ENCODE measurements around the gene GOLGB1. TPM values are rescaled to one million over a fixed set of nuclear protein-coding genes. Genes with fewer than 3 reads are reported as not detected.
"Not testable (repeated sequence)": the region's sequence is repeated elsewhere in the genome, so short reads cannot be mapped to it uniquely, and the experiment has no call there.

Gene GOLGB1
- total RNA-seq, 2 experiments from 2014 or later, result 19.0 to 19.5 TPM

DNA sequence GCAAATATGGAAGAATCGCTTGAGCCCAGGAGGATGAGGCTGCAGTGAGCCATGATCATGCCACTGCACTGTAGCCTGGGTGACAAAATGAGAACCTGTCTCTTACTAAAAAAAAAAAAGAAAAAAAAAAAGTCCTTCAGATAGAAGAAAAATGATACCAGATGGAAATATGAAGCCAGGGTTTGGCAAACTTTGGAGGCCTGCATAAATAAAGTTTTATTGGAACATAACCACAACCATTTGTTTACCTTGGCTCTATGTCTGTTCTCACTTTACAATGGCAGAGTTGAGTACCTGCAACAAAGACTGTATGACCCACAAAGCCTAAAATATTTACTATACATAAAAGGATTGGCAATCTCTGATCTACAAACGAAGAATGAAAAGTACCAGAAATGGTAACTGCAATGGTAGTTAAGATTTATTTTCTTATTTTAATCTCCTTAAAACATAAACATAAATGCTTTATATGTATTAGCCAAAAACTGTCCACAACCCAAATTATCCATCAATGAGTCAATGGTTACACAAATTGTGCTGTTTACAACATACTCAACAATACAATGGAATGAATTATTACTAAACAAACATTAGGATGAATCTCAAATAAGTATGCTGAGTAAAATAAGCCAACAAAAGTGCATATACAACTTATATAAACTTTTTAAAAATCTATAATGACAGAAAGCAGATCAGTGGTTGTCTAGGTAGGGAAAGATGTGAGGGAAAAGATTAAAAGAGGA is 41.8 kb downstream of the GOLGB1 start:
- H3K27me3 Mint-ChIP-seq, result no peaks in the 10 kb centered on the region
- H3K9me3 Mint-ChIP-seq (ENCODE audit: low read depth), result no peaks in the 10 kb centered on the region
- peaks cover 37% of the 10 kb centered on the region for H3K36me3 Mint-ChIP-seq (ENCODE audit: low read depth)
- peaks cover 2% of the 10 kb centered on the region for H3K4me1 Mint-ChIP-seq
- no peak overlapping the region for H3K27ac Mint-ChIP-seq
- POLR2A ChIA-PET, result no interaction called here
- intact Hi-C loops (cut with DNase I, micrococcal nuclease), result no loop called here
- CTCF ChIA-PET, result no interaction called here
- DNase-seq, result no peak
- H3K4me3 Mint-ChIP-seq, result no peak overlapping the region
- ATAC-seq, result no peak

DNA sequence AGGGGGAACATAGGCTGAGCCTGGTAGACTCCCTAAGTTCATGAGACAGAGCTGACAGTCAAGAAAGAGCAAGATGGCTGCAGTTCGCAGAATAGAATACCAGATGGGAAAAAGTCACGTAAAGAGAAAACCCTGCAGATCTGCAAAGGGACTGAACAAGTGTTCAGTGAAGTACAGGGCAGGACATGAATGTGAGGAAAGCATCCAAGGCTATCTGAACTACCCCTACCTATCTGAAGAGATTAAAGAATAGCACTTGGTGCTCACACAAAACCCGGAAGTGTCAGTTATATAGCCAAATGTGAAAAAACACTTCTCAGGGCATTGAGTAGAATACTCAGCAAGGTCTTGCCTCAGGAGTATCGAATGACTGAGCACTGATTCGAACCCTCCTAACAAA is 44.0 kb downstream of the GOLGB1 start:
- H3K4me3 Mint-ChIP-seq, result no peak overlapping the region
- H3K9me3 Mint-ChIP-seq (ENCODE audit: low read depth), result no peaks in the 10 kb centered on the region
- POLR2A ChIA-PET, result no interaction called here
- no peaks in the 10 kb centered on the region for H3K27me3 Mint-ChIP-seq
- ATAC-seq (no peak), DNase-seq (no peak)
- intact Hi-C loops (cut with DNase I, micrococcal nuclease), result no loop called here
- peaks cover 32% of the 10 kb centered on the region for H3K36me3 Mint-ChIP-seq (ENCODE audit: low read depth)
- CTCF ChIA-PET, result interaction anchor here (0.6 to 0.7 kb wide), 3 partner anchors 9 to 206 kb away, joined by 3 to 6 read pairs (median 3); no protein-coding TSS in a partner anchor
- H3K27ac Mint-ChIP-seq, result no peak overlapping the region
- peaks cover 2% of the 10 kb centered on the region for H3K4me1 Mint-ChIP-seq

DNA sequence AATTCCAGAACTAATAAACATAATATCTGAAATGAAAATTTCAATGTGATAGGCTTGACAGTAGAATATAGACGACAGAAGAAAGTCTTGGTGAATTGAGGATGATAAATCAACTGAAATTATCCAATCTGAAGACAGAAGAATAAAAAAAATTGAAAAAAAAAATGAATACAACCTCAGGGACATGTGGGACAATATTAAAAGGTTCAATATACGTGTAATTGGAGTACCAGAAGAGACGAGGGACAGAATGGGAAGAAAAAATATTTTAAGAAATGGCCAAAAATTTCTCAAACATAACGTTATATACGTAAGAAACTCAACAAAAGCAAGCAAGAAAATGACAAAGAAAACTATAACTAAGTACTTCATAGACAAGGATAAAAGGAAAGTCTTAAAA is 45.6 kb downstream of the GOLGB1 start:
- Mint-ChIP-seq H3K4me3 (no peak overlapping the region), H3K4me1 (no peaks in the 10 kb centered on the region), H3K9me3 (ENCODE audit: low read depth) (no peaks in the 10 kb centered on the region), H3K27ac (no peak overlapping the region), H3K27me3 (no peaks in the 10 kb centered on the region), H3K36me3 (ENCODE audit: low read depth) (peaks cover 27% of the 10 kb centered on the region)
- intact Hi-C loops (cut with DNase I, micrococcal nuclease), result no loop called here
- ATAC-seq, result no peak
- CTCF ChIA-PET, result interaction anchor here (0.6 to 1.4 kb wide), 3 partner anchors 13 to 1696 kb away, joined by 3 read pairs; no protein-coding TSS in a partner anchor
- POLR2A ChIA-PET, result no interaction called here
- no peak for DNase-seq

DNA sequence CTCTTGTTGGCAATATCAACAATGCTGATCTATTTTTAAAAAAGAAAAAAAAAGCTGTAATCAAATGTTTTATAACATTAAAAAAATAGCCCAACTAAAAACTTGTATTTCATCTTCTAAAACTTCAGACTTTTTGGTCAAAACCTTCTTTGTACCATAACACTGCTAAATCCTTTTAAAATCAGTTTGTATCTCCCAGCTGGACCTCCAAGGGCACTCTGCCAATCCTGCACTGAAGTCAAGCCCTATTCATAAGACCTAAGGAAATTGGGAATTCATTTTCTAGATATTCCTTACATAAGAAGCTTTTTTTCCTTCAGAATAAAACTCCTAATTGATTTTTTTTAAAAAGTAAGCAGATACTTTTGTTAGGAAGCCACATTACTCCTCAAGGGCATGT is 50.6 kb downstream of the GOLGB1 start:
- H3K27me3 Mint-ChIP-seq, result no peaks in the 10 kb centered on the region
- no peak overlapping the region for H3K4me3 Mint-ChIP-seq
- POLR2A ChIA-PET, result no interaction called here
- H3K36me3 Mint-ChIP-seq (ENCODE audit: low read depth), result peaks cover 16% of the 10 kb centered on the region
- intact Hi-C loops (cut with DNase I, micrococcal nuclease), result no loop called here
- H3K27ac Mint-ChIP-seq, result no peak overlapping the region
- CTCF ChIA-PET, result interaction anchor here (0.7 to 1.2 kb wide), 3 partner anchors 16 to 103 kb away, joined by 3 read pairs; partner anchors contain the start of gene HCLS1
- DNase-seq (no peak), ATAC-seq (no peak)
- H3K9me3 Mint-ChIP-seq (ENCODE audit: low read depth), result no peaks in the 10 kb centered on the region
- H3K4me1 Mint-ChIP-seq, result no peaks in the 10 kb centered on the region

GRCh38 chr3:121698476-121698875 is 51.1 kb downstream of the GOLGB1 start:
- DNase-seq (no peak), ATAC-seq (no peak)
- H3K4me1 Mint-ChIP-seq, result no peaks in the 10 kb centered on the region
- no peaks in the 10 kb centered on the region for H3K27me3 Mint-ChIP-seq
- no peaks in the 10 kb centered on the region for H3K9me3 Mint-ChIP-seq (ENCODE audit: low read depth)
- ChIA-PET CTCF (interaction anchor here (0.7 to 1.2 kb wide), 3 partner anchors 15 to 104 kb away, joined by 3 read pairs; no protein-coding TSS in a partner anchor), POLR2A (no interaction called here)
- peaks cover 13% of the 10 kb centered on the region for H3K36me3 Mint-ChIP-seq (ENCODE audit: low read depth)
- no peak overlapping the region for H3K4me3 Mint-ChIP-seq
- intact Hi-C loops (cut with DNase I, micrococcal nuclease), result no loop called here
- no peak overlapping the region for H3K27ac Mint-ChIP-seq

DNA sequence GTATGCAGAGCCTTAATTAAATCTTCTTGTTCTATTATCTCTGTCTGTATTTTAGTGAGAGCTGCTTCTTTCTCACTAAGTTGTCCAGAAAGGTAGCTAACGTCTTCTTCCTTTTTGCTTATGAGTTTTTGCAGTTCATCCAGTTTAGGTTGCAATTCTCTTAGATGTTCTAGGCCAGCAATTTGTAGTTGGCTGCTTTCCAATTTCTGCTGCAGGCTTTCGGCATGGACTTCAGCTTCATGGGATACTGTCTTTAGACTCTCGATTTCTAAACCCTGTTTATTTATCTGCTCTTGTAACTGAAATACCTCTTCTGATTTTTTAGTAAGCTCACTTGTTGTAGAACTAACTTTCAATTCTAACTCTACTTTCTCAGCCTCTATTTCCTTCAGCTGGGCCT is 53.4 kb downstream of the GOLGB1 start:
- peaks cover 5% of the 10 kb centered on the region for H3K4me1 Mint-ChIP-seq
- H3K27ac Mint-ChIP-seq, result no peak overlapping the region
- DNase-seq (no peak), ATAC-seq (no peak)
- H3K9me3 Mint-ChIP-seq (ENCODE audit: low read depth), result no peaks in the 10 kb centered on the region
- H3K27me3 Mint-ChIP-seq, result no peaks in the 10 kb centered on the region
- H3K4me3 Mint-ChIP-seq, result no peak overlapping the region
- CTCF ChIA-PET, result interaction anchor here (0.6 to 1.4 kb wide), 5 partner anchors 9 to 1907 kb away, joined by 3 to 4 read pairs (median 3); no protein-coding TSS in a partner anchor
- intact Hi-C loops (cut with DNase I, micrococcal nuclease), result no loop called here
- POLR2A ChIA-PET, result no interaction called here
- peaks cover 25% of the 10 kb centered on the region for H3K36me3 Mint-ChIP-seq (ENCODE audit: low read depth)

GRCh38 chr3:121692010-121692699 is 57.4 kb downstream of the GOLGB1 start:
- ChIA-PET POLR2A (no interaction called here), CTCF (interaction anchor here (0.6 to 2.2 kb wide), 4 partner anchors 10 to 116 kb away, joined by 3 to 7 read pairs (median 4); no protein-coding TSS in a partner anchor)
- H3K27me3 Mint-ChIP-seq, result no peaks in the 10 kb centered on the region
- H3K36me3 Mint-ChIP-seq (ENCODE audit: low read depth), result peaks cover 33% of the 10 kb centered on the region
- no peak overlapping the region for H3K27ac Mint-ChIP-seq
- DNase-seq (no peak), ATAC-seq (no peak)
- intact Hi-C loops (cut with DNase I, micrococcal nuclease), result no loop called here
- no peaks in the 10 kb centered on the region for H3K9me3 Mint-ChIP-seq (ENCODE audit: low read depth)
- H3K4me3 Mint-ChIP-seq, result no peak overlapping the region
- H3K4me1 Mint-ChIP-seq, result peaks cover 11% of the 10 kb centered on the region

- Mint-ChIP-seq H3K4me3 (no peak overlapping the region), H3K27ac (peak overlapping the region; percentile 44), H3K9me3 (ENCODE audit: low read depth) (peaks cover 2% of the 10 kb centered on the region), H3K27me3 (no peaks in the 10 kb centered on the region), H3K4me1 (peaks cover 11% of the 10 kb centered on the region), H3K36me3 (ENCODE audit: low read depth) (peaks cover 40% of the 10 kb centered on the region)
- ChIA-PET POLR2A (no interaction called here), CTCF (interaction anchor here (0.6 to 2.2 kb wide), 5 partner anchors 9 to 492 kb away, joined by 3 to 7 read pairs (median 4); no protein-coding TSS in a partner anchor)
- ATAC-seq (peak; percentile 69), DNase-seq (no peak)
- intact Hi-C loops (cut with DNase I, micrococcal nuclease), result no loop called here
These were observed 58.6 kb downstream of the GOLGB1 start for GRCh38 chr3:121690777-121691405.

GRCh38 chr3:121688747-121689146 is 60.8 kb downstream of the GOLGB1 start:
- H3K9me3 Mint-ChIP-seq (ENCODE audit: low read depth); DNase-seq; H3K4me3 Mint-ChIP-seq; H3K27ac Mint-ChIP-seq; H3K27me3 Mint-ChIP-seq; ATAC-seq; CTCF ChIA-PET; intact Hi-C loops (cut with DNase I, micrococcal nuclease); POLR2A ChIA-PET: not testable (repeated sequence)
- peaks cover 52% of the 10 kb centered on the region for H3K36me3 Mint-ChIP-seq (ENCODE audit: low read depth)
- H3K4me1 Mint-ChIP-seq, result peaks cover 11% of the 10 kb centered on the region

- ChIA-PET CTCF (interaction anchor here (2.2 kb wide), 1 partner anchor 10 kb away, joined by 4 read pairs; no protein-coding TSS in a partner anchor), POLR2A (no interaction called here)
- ATAC-seq (peak; percentile 84), DNase-seq (peak; percentile 13)
- intact Hi-C loops (cut with DNase I, micrococcal nuclease), result no loop called here
- Mint-ChIP-seq H3K4me1 (no peaks in the 10 kb centered on the region), H3K9me3 (ENCODE audit: low read depth) (peaks cover 7% of the 10 kb centered on the region), H3K36me3 (ENCODE audit: low read depth) (peaks cover 48% of the 10 kb centered on the region), H3K27me3 (no peaks in the 10 kb centered on the region), H3K4me3 (no peak overlapping the region), H3K27ac (no peak overlapping the region)
These were observed 67.7 kb downstream of the GOLGB1 start for GRCh38 chr3:121681792-121682191.

DNA sequence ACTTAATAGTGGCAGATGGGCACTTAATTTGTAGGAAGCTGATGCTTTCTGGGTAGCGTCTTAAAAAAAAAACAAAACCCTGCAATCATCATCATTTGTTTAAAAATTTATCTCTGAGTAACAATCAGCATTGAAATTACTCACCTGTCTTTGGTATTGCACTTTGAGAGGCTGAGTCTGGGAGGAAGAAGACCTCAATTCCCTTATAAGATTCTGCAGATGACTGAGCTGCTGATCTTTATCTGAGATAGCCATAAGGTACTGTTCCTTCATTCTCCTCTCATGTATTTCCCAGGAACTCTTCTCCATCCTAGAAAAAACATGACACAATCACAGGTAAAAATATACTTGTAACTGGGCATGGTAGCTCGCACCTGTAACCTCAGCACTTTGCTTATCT is 72.4 kb downstream of the GOLGB1 start:
- DNase-seq (no peak), ATAC-seq (no peak)
- POLR2A ChIA-PET, result no interaction called here
- no peaks in the 10 kb centered on the region for H3K4me1 Mint-ChIP-seq
- no peaks in the 10 kb centered on the region for H3K9me3 Mint-ChIP-seq (ENCODE audit: low read depth)
- no peak overlapping the region for H3K27ac Mint-ChIP-seq
- intact Hi-C loops (cut with DNase I, micrococcal nuclease), result no loop called here
- H3K36me3 Mint-ChIP-seq (ENCODE audit: low read depth), result peaks cover 39% of the 10 kb centered on the region
- no peak overlapping the region for H3K4me3 Mint-ChIP-seq
- CTCF ChIA-PET, result interaction anchor here (1.4 kb wide), 1 partner anchor 21 kb away, joined by 3 read pairs; no protein-coding TSS in a partner anchor
- H3K27me3 Mint-ChIP-seq, result no peaks in the 10 kb centered on the region
